H9 (cell line): Measurements from ENCODE around the gene SLC6A3. TPM values are rescaled to one million over a fixed set of nuclear protein-coding genes. Genes with fewer than 3 reads are reported as not detected.
A peak's percentile ranks its signal among the peaks of the same experiment; 100 is the strongest.

Experiments
- DNase-seq: peaks from one replicate; pipeline ENCODE4 v3.0.0-alpha.2; 2017
- H2AFZ ChIP-seq: one replicate; pipeline ENCODE4 v1.6.1; 2013; ENCODE audit warnings: mild to moderate bottlenecking, low read length, control low read depth, moderate library complexity
- H2AK5ac ChIP-seq: 2 replicates; pipeline ENCODE4 v1.6.1; 2013; ENCODE audit warnings: low read length, control low read depth, mixed read lengths; ENCODE audit not compliant: insufficient read length
- H2BK120ac ChIP-seq: one replicate; pipeline ENCODE4 v1.6.1; 2013; ENCODE audit warnings: low read depth, mild to moderate bottlenecking, low read length, control low read depth, inconsistent platforms; ENCODE audit not compliant: poor library complexity, severe bottlenecking
- H2BK12ac ChIP-seq: 2 replicates; pipeline ENCODE4 v1.6.1; 2013; ENCODE audit warnings: low read length, control low read depth, mixed read lengths, low read depth; ENCODE audit not compliant: insufficient read length
- H2BK15ac ChIP-seq: 2 replicates; pipeline ENCODE4 v1.6.1; 2013; ENCODE audit warnings: low read depth, low read length, control low read depth
- H2BK20ac ChIP-seq: one replicate; pipeline ENCODE4 v1.6.1; 2013; ENCODE audit warnings: low read depth, mild to moderate bottlenecking, low read length, control low read depth, inconsistent platforms; ENCODE audit not compliant: poor library complexity, severe bottlenecking
- H2BK5ac ChIP-seq: 2 replicates; pipeline ENCODE4 v1.6.1; 2013; ENCODE audit warnings: low read length, control low read depth, mixed read lengths; ENCODE audit not compliant: insufficient read length
- H3K14ac ChIP-seq: 2 replicates; pipeline ENCODE4 v1.6.1; 2013; ENCODE audit warnings: low read length, control low read depth; ENCODE audit not compliant: insufficient read depth
- H3K18ac ChIP-seq: 2 replicates; pipeline ENCODE4 v1.6.1; 2013; ENCODE audit warnings: low read depth, mild to moderate bottlenecking, mixed read lengths, low read length, control low read depth; ENCODE audit not compliant: insufficient read length
- H3K23ac ChIP-seq: 2 replicates; pipeline ENCODE4 v1.6.1; 2013; ENCODE audit warnings: low read length, control low read depth, mixed read lengths, low read depth; ENCODE audit not compliant: insufficient read length
- H3K23me2 ChIP-seq: 2 replicates; pipeline ENCODE4 v1.6.1; 2013; ENCODE audit warnings: low read depth, mild to moderate bottlenecking, mixed read lengths, low read length, control low read depth; ENCODE audit not compliant: insufficient read length, poor library complexity, severe bottlenecking
- H3K27ac ChIP-seq: 2 replicates; pipeline ENCODE4 v1.5.1; 2013; ENCODE audit warnings: low read length, control low read depth, mixed read lengths, low read depth; ENCODE audit not compliant: insufficient read length
- H3K27me3 ChIP-seq: 2 replicates; pipeline ENCODE4 v1.6.1; 2013; ENCODE audit warnings: low read length, control low read depth, inconsistent platforms; ENCODE audit not compliant: insufficient read depth
- H3K4ac ChIP-seq: 2 replicates; pipeline ENCODE4 v1.6.1; 2013; ENCODE audit warnings: low read depth, mild to moderate bottlenecking, control low read depth, inconsistent platforms, low read length, moderate library complexity
- H3K4me1 ChIP-seq: 2 replicates; pipeline ENCODE4 v1.6.1; 2013; ENCODE audit warnings: low read length, control low read depth, inconsistent platforms; ENCODE audit not compliant: insufficient read depth
- H3K4me2 ChIP-seq: 2 replicates; pipeline ENCODE4 v1.6.1; 2013; ENCODE audit warnings: low read length, control low read depth, mixed read lengths; ENCODE audit not compliant: insufficient read length, insufficient read depth
- H3K56ac ChIP-seq: 2 replicates; pipeline ENCODE4 v1.6.1; 2013; ENCODE audit warnings: low read depth, mild to moderate bottlenecking, mixed read lengths, low read length, control low read depth; ENCODE audit not compliant: insufficient read length
- H3K79me1 ChIP-seq: 2 replicates; pipeline ENCODE4 v1.6.1; 2013; ENCODE audit warnings: low read depth, mild to moderate bottlenecking, moderate library complexity, low read length, control low read depth, inconsistent platforms; ENCODE audit not compliant: insufficient read depth, poor library complexity, severe bottlenecking
- H3K79me2 ChIP-seq: 2 replicates; pipeline ENCODE4 v1.6.1; 2013; ENCODE audit warnings: low read length, control low read depth, inconsistent platforms; ENCODE audit not compliant: insufficient read depth
- H3K9ac ChIP-seq: 2 replicates; pipeline ENCODE4 v1.6.1; 2013; ENCODE audit warnings: low read length, control low read depth, mixed read lengths; ENCODE audit not compliant: insufficient read length; ENCODE audit errors: extremely low read depth
- H3K9me3 ChIP-seq: one replicate; pipeline ENCODE4 v1.6.1; 2013; ENCODE audit warnings: low read depth, low read length, inconsistent platforms; ENCODE audit not compliant: control insufficient read depth
- H3T11ph ChIP-seq: one replicate; pipeline ENCODE4 v1.6.1; 2013; ENCODE audit warnings: mild to moderate bottlenecking, low read length, control low read depth, inconsistent platforms
- H4K20me1 ChIP-seq: one replicate; pipeline ENCODE4 v1.6.1; 2013; ENCODE audit not compliant: control insufficient read depth, insufficient read length, insufficient read depth
- H4K5ac ChIP-seq: 2 replicates; pipeline ENCODE4 v1.6.1; 2013; ENCODE audit warnings: low read depth, mild to moderate bottlenecking, mixed read lengths, low read length, control low read depth; ENCODE audit not compliant: insufficient read length
- H4K8ac ChIP-seq: replicated peaks from 2 replicates; pipeline ENCODE4 v1.6.1; 2013; ENCODE audit warnings: low read length, control low read depth, mixed read lengths, low read depth; ENCODE audit not compliant: insufficient read length
- H4K91ac ChIP-seq: 2 replicates; pipeline ENCODE4 v1.6.1; 2013; ENCODE audit warnings: low read depth, mild to moderate bottlenecking, moderate library complexity, mixed read lengths, low read length, control low read depth; ENCODE audit not compliant: insufficient read length
- H3K27ac Mint-ChIP-seq, 3 experiments: 2 replicates in 2 of 3; 3 replicates in 1 of 3; pipeline ENCODE4 v1.8.0; 2020 to 2021; ENCODE audit warnings: mixed read lengths in 3 of 3, mild to moderate bottlenecking in 1 of 3, moderate library complexity in 1 of 3
- H3K27me3 Mint-ChIP-seq: 2 replicates; pipeline ENCODE4 v1.8.0; 2021; ENCODE audit warnings: low read depth, mild to moderate bottlenecking, moderate library complexity, mixed read lengths
- H3K36me3 Mint-ChIP-seq, 3 experiments: 2 replicates in 2 of 3; 3 replicates in 1 of 3; pipeline ENCODE4 v1.8.0; 2020 to 2021; ENCODE audit warnings: low read depth in 3 of 3, mixed read lengths in 3 of 3; ENCODE audit not compliant: insufficient read depth in 1 of 3
- H3K4me1 Mint-ChIP-seq, 2 experiments: 2 replicates each; pipeline ENCODE4 v1.8.0; 2020; ENCODE audit warnings: mixed read lengths in 2 of 2
- H3K4me3 Mint-ChIP-seq, 2 experiments: 2 replicates in 1 of 2; 3 replicates in 1 of 2; pipeline ENCODE4 v1.8.0; 2020 to 2021; ENCODE audit warnings: mild to moderate bottlenecking in 2 of 2, mixed read lengths in 2 of 2, moderate library complexity in 1 of 2
- H3K9me3 Mint-ChIP-seq, 2 experiments: 2 replicates in 1 of 2; 3 replicates in 1 of 2; pipeline ENCODE4 v1.8.0; 2020; ENCODE audit warnings: mild to moderate bottlenecking in 2 of 2, mixed read lengths in 2 of 2, moderate library complexity in 1 of 2
- CTCF ChIP-seq: fragments of 200-600 bp; sonication (generic); conservative IDR thresholded peaks from 3 replicates; pipeline ENCODE4 v1.8.0; 2021; ENCODE audit warnings: antibody characterized with exemption, mild to moderate bottlenecking
- WGBS: extraction: QIAGEN DNeasy Blood & Tissue Kit; methylation state at CpG from one replicate; pipeline ENCODE4 v1.1.7; 2013; ENCODE audit warnings: missing lambda C conversion rate, low lambda C conversion rate, mixed read lengths; ENCODE audit not compliant: insufficient read length; ENCODE audit errors: extremely low coverage; 5-methylcytosine and 5-hydroxymethylcytosine counted together
- total RNA-seq: library from RNA; stranded (reverse); gene quantifications from 2 replicates; pipeline ENCODE4 v1.2.1, GENCODE V29; 2021

Gene SLC6A3
- total RNA-seq, 1 experiment from 2014 or later = 0.61 TPM

GRCh38 chr5:1489754-1490153 is 44.5 kb upstream of the SLC6A3 start:
- Histone ChIP-seq H3K9ac (no peak overlapping the region), H2AK5ac (no peak overlapping the region), H3K79me2 (0 out of 2 replicates have a peak, but pooled peaks cover 2% of the 10 kb centered on the region), H3K23ac (no peak overlapping the region), H3K27ac (no peak overlapping the region), H3K23me2 (no peaks in the 10 kb centered on the region), H2BK15ac (no peak overlapping the region), H3K9me3 (no peaks in the 10 kb centered on the region), H3K14ac (no peak overlapping the region), H2BK12ac (no peak overlapping the region), H3K4ac (no peak overlapping the region), H2BK120ac (no peak overlapping the region), H3K79me1 (no peaks in the 10 kb centered on the region), H2BK5ac (no peak overlapping the region), H3T11ph (no peak overlapping the region), H2AFZ (no peak overlapping the region), H4K5ac (no peak overlapping the region), H3K4me2 (no peak overlapping the region), H3K56ac (no peak overlapping the region), H3K27me3 (no peaks in the 10 kb centered on the region), H3K4me1 (no peaks in the 10 kb centered on the region), H4K8ac (no peak overlapping the region), H2BK20ac (no peak overlapping the region), H3K18ac (no peak overlapping the region), H4K20me1 (peaks cover 2% of the 10 kb centered on the region), H4K91ac (no peak overlapping the region)
- H3K36me3 Mint-ChIP-seq = peaks cover 42 to 93% (median 93%) of the 10 kb centered on the region in 3 experiments; a peak in 6 of 7 replicates
- no peaks in the 10 kb centered on the region for H3K9me3 Mint-ChIP-seq
- WGBS = no CpG with 5 or more reads among the region's 18 CpGs
- no peak for DNase-seq
- no peaks in the 10 kb centered on the region for H3K4me1 Mint-ChIP-seq
- H3K4me3 Mint-ChIP-seq = no peak overlapping the region
- TF ChIP-seq CTCF = no peak
- no peaks in the 10 kb centered on the region for H3K27me3 Mint-ChIP-seq
- H3K27ac Mint-ChIP-seq = peak overlapping the region in 1 of 3 experiments; percentile 77; a peak in 1 of 7 replicates
